Lung (tissue), 12 donors: ENCODE measurements around the gene LPGAT1. TPM values are rescaled to one million over a fixed set of nuclear protein-coding genes. Genes with fewer than 3 reads are reported as not detected.

Experiments used
- ATAC-seq: fragments of 200-7000 bp; cut with Tn5 transposase; one replicate; pipeline ENCODE4 v1.9.1; 2020; ENCODE audit warnings: moderate number of reproducible peaks; ENCODE audit not compliant: insufficient read depth, low FRiP score
- DNase-seq, 3 donors: peaks; one replicate each; pipeline ENCODE4 v3.0.0-alpha.2; 2013 to 2017
- H3K27ac ChIP-seq, 2 donors: one replicate each; pipeline ENCODE4 v1.5.1; 2013; ENCODE audit warnings: mild to moderate bottlenecking in 2 of 2, moderate library complexity in 2 of 2, control low read depth in 1 of 2, inconsistent platforms in 1 of 2, low read depth in 1 of 2, low read length in 1 of 2
- H3K27me3 ChIP-seq, 3 donors: one replicate each; pipeline ENCODE4 v1.5.1; 2013; ENCODE audit warnings: low read length in 2 of 3; ENCODE audit not compliant: control insufficient read depth in 3 of 3, insufficient read depth in 3 of 3
- H3K36me3 ChIP-seq, 4 donors: one replicate each; pipeline ENCODE4 v1.5.1; 2013; ENCODE audit warnings: low read length in 4 of 4, mild to moderate bottlenecking in 1 of 4, moderate library complexity in 1 of 4; ENCODE audit not compliant: control insufficient read depth in 4 of 4, insufficient read depth in 4 of 4
- H3K4me1 ChIP-seq, 5 donors: one replicate each; pipeline ENCODE4 v1.5.1; 2013; ENCODE audit warnings: low read length in 5 of 5, mild to moderate bottlenecking in 2 of 5, moderate library complexity in 1 of 5; ENCODE audit not compliant: control insufficient read depth in 5 of 5, insufficient read depth in 5 of 5
- H3K4me3 ChIP-seq: one replicate; pipeline ENCODE4 v1.5.1; 2013; ENCODE audit warnings: mild to moderate bottlenecking, control low read depth, moderate library complexity
- H3K9ac ChIP-seq, 2 donors: one replicate each; pipeline ENCODE4 v1.5.1; 2013; ENCODE audit warnings: low read length in 2 of 2, control low read depth in 1 of 2; ENCODE audit not compliant: insufficient read depth in 1 of 2
- H3K9me3 ChIP-seq, 4 donors: one replicate each; pipeline ENCODE4 v1.5.1; 2013; ENCODE audit warnings: low read length in 3 of 4, mild to moderate bottlenecking in 1 of 4, moderate library complexity in 1 of 4; ENCODE audit not compliant: control insufficient read depth in 4 of 4, insufficient read depth in 3 of 4
- WGBS, 2 donors: extraction: QIAGEN DNeasy Blood & Tissue Kit; methylation state at CpG; one replicate each; pipeline ENCODE4 v1.1.7; 2013; 5-methylcytosine and 5-hydroxymethylcytosine counted together
- polyA plus RNA-seq, 2 donors: library from polyadenylated mRNA; stranded (reverse); fragments of 200-250 nt; gene quantifications; one replicate each; pipeline ENCODE4 v1.2.1, GENCODE V29; 2013
- total RNA-seq, 2 donors: library from RNA; depleted of rRNA in 1 of 2; stranded (reverse); fragments of >200 nt in 1 of 2; gene quantifications; one replicate each; pipeline ENCODE4 v1.2.1, GENCODE V29; 2014 to 2021
- TF ChIP-seq, protein P1 (sequence below): IDR thresholded peaks from 2 replicates; pipeline ENCODE4 v1.5.1; 2012; ENCODE audit warnings: mild to moderate bottlenecking; ENCODE audit errors: control extremely low read depth, extremely low read depth
- donor health status: control.
- donor health status: control.
- donor health status: Bipolar disorder and iron deficiency.
- donor health status: healthy.
- donor health status: DM: yes; HTN: yes; CAD: no.

LPGAT1 gene
- total and polyA plus RNA-seq, 4 donors, result 4.9 to 41.9 (median 25.5) TPM

DNA sequence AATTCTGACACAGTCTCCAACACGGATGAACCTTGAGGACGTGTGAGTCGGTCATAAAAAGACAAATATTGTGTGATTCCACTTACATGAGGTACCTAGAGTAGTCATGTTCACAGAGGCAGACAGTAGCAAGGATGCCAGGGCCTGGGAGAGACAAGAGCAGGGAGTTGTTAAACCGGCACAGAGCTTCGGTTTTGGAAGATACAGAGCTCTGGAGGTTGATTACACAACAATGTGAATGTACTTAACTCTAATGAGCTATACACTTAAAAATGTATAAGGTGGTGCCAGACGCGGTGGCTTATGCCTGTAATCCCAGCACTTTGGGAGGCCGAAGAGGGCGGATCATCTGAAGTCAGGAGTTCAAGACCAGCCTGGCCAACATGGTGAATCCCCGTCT, 117.3 kb downstream of the LPGAT1 start:
- no peak for ATAC-seq
- no peaks in the 10 kb centered on the region for H3K36me3 ChIP-seq
- no peaks in the 10 kb centered on the region for H3K4me1 ChIP-seq
- peaks cover 0 to 2% (median 0%) of the 10 kb centered on the region in 4 donors for H3K9me3 ChIP-seq
- no peaks in the 10 kb centered on the region for H3K27me3 ChIP-seq
- no peak overlapping the region for H3K4me3 ChIP-seq
- TF ChIP-seq, protein P1, sequence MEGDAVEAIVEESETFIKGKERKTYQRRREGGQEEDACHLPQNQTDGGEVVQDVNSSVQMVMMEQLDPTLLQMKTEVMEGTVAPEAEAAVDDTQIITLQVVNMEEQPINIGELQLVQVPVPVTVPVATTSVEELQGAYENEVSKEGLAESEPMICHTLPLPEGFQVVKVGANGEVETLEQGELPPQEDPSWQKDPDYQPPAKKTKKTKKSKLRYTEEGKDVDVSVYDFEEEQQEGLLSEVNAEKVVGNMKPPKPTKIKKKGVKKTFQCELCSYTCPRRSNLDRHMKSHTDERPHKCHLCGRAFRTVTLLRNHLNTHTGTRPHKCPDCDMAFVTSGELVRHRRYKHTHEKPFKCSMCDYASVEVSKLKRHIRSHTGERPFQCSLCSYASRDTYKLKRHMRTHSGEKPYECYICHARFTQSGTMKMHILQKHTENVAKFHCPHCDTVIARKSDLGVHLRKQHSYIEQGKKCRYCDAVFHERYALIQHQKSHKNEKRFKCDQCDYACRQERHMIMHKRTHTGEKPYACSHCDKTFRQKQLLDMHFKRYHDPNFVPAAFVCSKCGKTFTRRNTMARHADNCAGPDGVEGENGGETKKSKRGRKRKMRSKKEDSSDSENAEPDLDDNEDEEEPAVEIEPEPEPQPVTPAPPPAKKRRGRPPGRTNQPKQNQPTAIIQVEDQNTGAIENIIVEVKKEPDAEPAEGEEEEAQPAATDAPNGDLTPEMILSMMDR, result no peak
- H3K9ac ChIP-seq, result no peak overlapping the region
- 88 to 93% methylated on average over 10 of the region's 10 CpGs for WGBS, 2 donors
- DNase-seq, result no peak
- H3K27ac ChIP-seq, result no peak overlapping the region

DNA sequence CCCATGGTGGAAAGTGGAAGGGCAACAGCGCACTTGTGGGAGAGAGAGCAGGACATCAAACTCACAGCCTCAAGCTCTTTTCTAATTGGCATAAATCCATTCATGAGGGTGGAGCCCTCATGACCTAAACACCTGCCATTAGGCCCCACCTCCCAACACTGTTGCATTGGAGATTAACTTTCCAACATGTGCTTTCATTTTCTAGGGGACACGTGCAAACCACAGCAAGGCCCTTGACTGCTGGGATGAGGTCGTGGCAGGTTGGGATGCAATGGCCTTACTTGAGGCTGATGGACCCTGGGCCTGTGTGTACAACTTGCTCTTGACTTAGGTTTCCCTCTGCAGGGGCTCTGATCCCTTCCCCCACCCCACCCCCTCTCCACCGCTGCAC, 119.3 kb downstream of the LPGAT1 start:
- Histone ChIP-seq H3K9me3 (peaks cover 0 to 2% (median 0%) of the 10 kb centered on the region in 4 donors), H3K36me3 (no peaks in the 10 kb centered on the region), H3K4me1 (no peaks in the 10 kb centered on the region), H3K4me3 (no peak overlapping the region), H3K27ac (no peak overlapping the region), H3K9ac (no peak overlapping the region), H3K27me3 (no peaks in the 10 kb centered on the region)
- no peak for ATAC-seq
- no peak for DNase-seq
- TF ChIP-seq, protein P1, result no peak
- WGBS, 2 donors, result 89 to 90% methylated on average over 4 of the region's 4 CpGs

DNA sequence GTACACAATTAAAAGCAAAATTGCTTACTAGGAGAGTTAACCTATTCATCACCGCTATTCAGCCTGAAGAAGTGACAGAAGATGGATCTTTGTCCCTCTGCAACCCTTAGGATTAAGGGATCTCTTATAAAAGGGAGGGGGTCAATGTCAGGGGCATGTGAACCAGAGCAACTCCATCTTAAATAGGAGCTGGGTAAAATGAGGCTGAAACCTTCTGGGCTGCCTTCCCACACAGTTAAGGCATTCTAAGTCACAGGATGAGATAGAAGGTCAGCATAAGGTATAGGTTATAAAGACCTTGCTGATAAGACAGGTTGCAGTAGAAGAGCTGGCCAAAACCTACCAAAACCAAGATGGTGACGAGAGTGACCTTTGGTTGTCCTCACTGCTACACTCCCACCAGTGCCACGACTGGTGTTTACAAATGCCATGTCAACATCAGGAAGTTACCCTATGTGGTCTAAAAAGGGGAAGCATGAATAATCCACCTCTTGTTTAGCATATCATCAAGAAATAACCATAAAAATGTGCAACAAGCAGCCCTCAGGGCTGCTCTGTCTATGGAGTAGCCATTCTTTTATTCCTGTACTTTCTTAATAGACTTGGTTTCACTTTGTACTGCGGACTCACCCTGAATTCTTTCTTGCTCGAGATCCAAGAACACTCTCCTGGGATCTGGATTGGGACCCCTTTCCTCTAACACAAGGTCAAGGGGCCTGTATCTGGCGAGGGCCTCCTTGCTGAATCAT, 119.8 kb downstream of the LPGAT1 start:
- Histone ChIP-seq H3K9ac (no peak overlapping the region), H3K36me3 (no peaks in the 10 kb centered on the region), H3K27ac (no peak overlapping the region), H3K4me3 (no peak overlapping the region), H3K9me3 (peaks cover 0 to 2% (median 0%) of the 10 kb centered on the region in 4 donors), H3K27me3 (no peaks in the 10 kb centered on the region), H3K4me1 (no peaks in the 10 kb centered on the region)
- 77 to 83% methylated on average over 6 of the region's 6 CpGs for WGBS, 2 donors
- DNase-seq (no peak), ATAC-seq (no peak)
- TF ChIP-seq, protein P1, result no peak
